Activated B cell treated with CpG ODN at 0.5 μM for 24 hours (primary cell): ENCODE measurements around the gene KDM4B. TPM values are rescaled to one million over a fixed set of nuclear protein-coding genes. Genes with fewer than 3 reads are reported as not detected.

Experiments used
- ATAC-seq: fragments of 200-7000 bp; cut with Tn5 transposase; one replicate; pipeline ENCODE4 v1.10.0; 2021; ENCODE audit warnings: low read depth, mild to moderate bottlenecking, moderate library complexity
- CTCF ChIA-PET: fragments of 350-600 bp; sonication (Branson Sonifier 250); formaldehyde crosslinking; loops from one replicate; lab custom pipeline; 2021; ENCODE audit warnings: antibody characterized with exemption; lab: Charles Lee
- POLR2A ChIA-PET: fragments of 350-600 bp; sonication (Branson Sonifier 250); formaldehyde crosslinking; loops from one replicate; lab custom pipeline; 2021; ENCODE audit warnings: antibody characterized with exemption; lab: Charles Lee
- DNase-seq: peaks from one replicate; pipeline ENCODE4 v3.0.0; 2022
- H3K27ac Mint-ChIP-seq: one replicate; pipeline ENCODE4 v1.8.0; 2020; ENCODE audit warnings: mixed read lengths
- H3K27me3 Mint-ChIP-seq: one replicate; pipeline ENCODE4 v1.8.0; 2021; ENCODE audit warnings: mixed read lengths
- H3K36me3 Mint-ChIP-seq: one replicate; pipeline ENCODE4 v1.8.0; 2021; ENCODE audit warnings: low read depth, mixed read lengths
- H3K4me1 Mint-ChIP-seq: one replicate; pipeline ENCODE4 v1.8.0; 2021; ENCODE audit warnings: mixed read lengths
- H3K4me3 Mint-ChIP-seq: one replicate; pipeline ENCODE4 v1.8.0; 2020; ENCODE audit warnings: mild to moderate bottlenecking, mixed read lengths
- H3K9me3 Mint-ChIP-seq: one replicate; pipeline ENCODE4 v1.8.0; 2020; ENCODE audit warnings: mixed read lengths
- CTCF ChIP-seq: fragments of 200-600 bp; IDR thresholded peaks from one replicate; pipeline ENCODE4 v1.8.0; 2022; ENCODE audit warnings: antibody characterized with exemption, mild to moderate bottlenecking
- intact Hi-C: fragments of 100-400 bp; cut with micrococcal nuclease; formaldehyde crosslinking; loops from one replicate; pipeline ENCODE4 v1.15.1; 2024
- total RNA-seq: library from RNA; stranded (reverse); gene quantifications from 2 replicates; pipeline ENCODE4 v1.2.3, GENCODE V29; 2022

KDM4B gene
- total RNA-seq, 1 donor from 2014 or later = 88.9 TPM

- no peaks in the 10 kb centered on the region for H3K4me1 Mint-ChIP-seq
- TF ChIP-seq CTCF = no peak
- no peak for DNase-seq
- POLR2A ChIA-PET = no interaction called here
- CTCF ChIA-PET = no interaction called here
- ATAC-seq = no peak
- H3K27me3 Mint-ChIP-seq = no peaks in the 10 kb centered on the region
- H3K4me3 Mint-ChIP-seq = no peak overlapping the region
- no peak overlapping the region for H3K27ac Mint-ChIP-seq
- H3K9me3 Mint-ChIP-seq = no peaks in the 10 kb centered on the region
- H3K36me3 Mint-ChIP-seq = peaks cover 58% of the 10 kb centered on the region
- intact Hi-C loops = no loop called here
Observed at GRCh38 chr19:5083547-5083965, 114.6 kb downstream of the KDM4B start.

GRCh38 chr19:5085566-5085965, 116.7 kb downstream of the KDM4B start:
- ChIA-PET POLR2A (no interaction called here), CTCF (no interaction called here)
- TF ChIP-seq CTCF = no peak
- Mint-ChIP-seq H3K4me3 (no peak overlapping the region), H3K36me3 (peaks cover 50% of the 10 kb centered on the region), H3K27me3 (no peaks in the 10 kb centered on the region), H3K9me3 (no peaks in the 10 kb centered on the region), H3K27ac (no peak overlapping the region), H3K4me1 (no peaks in the 10 kb centered on the region)
- ATAC-seq (no peak), DNase-seq (no peak)
- intact Hi-C loops = no loop called here

GRCh38 chr19:5086230-5086629, 117.3 kb downstream of the KDM4B start:
- Mint-ChIP-seq H3K4me1 (no peaks in the 10 kb centered on the region), H3K27me3 (no peaks in the 10 kb centered on the region), H3K4me3 (no peak overlapping the region), H3K27ac (no peak overlapping the region), H3K9me3 (no peaks in the 10 kb centered on the region), H3K36me3 (peaks cover 44% of the 10 kb centered on the region)
- ChIA-PET POLR2A (interaction anchor here (1.5 kb wide), 1 partner anchor 42 kb away, joined by 5 read pairs; no protein-coding TSS in a partner anchor), CTCF (no interaction called here)
- intact Hi-C loops = no loop called here
- DNase-seq (no peak), ATAC-seq (no peak)
- TF ChIP-seq CTCF = no peak

- POLR2A ChIA-PET = interaction anchor here (1.5 kb wide), 1 partner anchor 41 kb away, joined by 5 read pairs; no protein-coding TSS in a partner anchor
- CTCF ChIA-PET = no interaction called here
- no peak overlapping the region for H3K4me3 Mint-ChIP-seq
Observed at GRCh38 chr19:5086725-5087439, 118.0 kb downstream of the KDM4B start.

More at GRCh38 chr19:5086725-5087439, 118.0 kb downstream of the KDM4B start:
- H3K27ac Mint-ChIP-seq = no peak overlapping the region
- intact Hi-C loops = no loop called here
- H3K36me3 Mint-ChIP-seq = peaks cover 40% of the 10 kb centered on the region
- no peak for TF ChIP-seq CTCF
- no peaks in the 10 kb centered on the region for H3K9me3 Mint-ChIP-seq
- no peaks in the 10 kb centered on the region for H3K27me3 Mint-ChIP-seq
- ATAC-seq = no peak
- H3K4me1 Mint-ChIP-seq = peaks cover under 1% of the 10 kb centered on the region
- DNase-seq = no peak
